ENCODE data around the gene AVEN. TPM values are rescaled to one million over a fixed set of nuclear protein-coding genes. Genes with fewer than 3 reads are reported as not detected.

AVEN gene
- polyA plus RNA-seq, 2 of the 4 experiments (the other 2 are of a cell fraction), result 23.8 to 27.2 TPM

GRCh38 chr15:34013746-34014145 is 25.3 kb downstream of the AVEN start:
- ChIA-PET POLR2A (no interaction called here), CTCF (interaction anchor here (0.6 to 1.4 kb wide), 3 partner anchors 10 to 57 kb away, joined by 3 to 4 read pairs (median 3); no protein-coding TSS in a partner anchor)
- FAIRE-seq, result no peak
- Histone ChIP-seq H3K4me1 (no peaks in the 10 kb centered on the region), H3K4me2 (no peak overlapping the region), H3K9me3 (no peaks in the 10 kb centered on the region), H3K27ac (no peak overlapping the region), H3K4me3 (no peak overlapping the region)
- ATAC-seq, result no peak
- no peak for TF ChIP-seq EHMT2 (IDR thresholded peaks at IDR 0.05; ENCODE audit: low read depth)
- no peak for TF ChIP-seq RCOR1 (IDR thresholded peaks at IDR 0.05; ENCODE audit: low read depth, low read length)
- no peak for TF ChIP-seq RAD21 (conservative IDR thresholded peaks at IDR 0.05 in 1 of 2, IDR thresholded peaks at IDR 0.05 in 1 of 2)
- no peak for TF ChIP-seq BHLHE40 (IDR thresholded peaks at IDR 0.05; ENCODE audit: low read depth, low read length)
- TF ChIP-seq HOXB13 (CRISPR knock-in tag; IDR thresholded peaks at IDR 0.05; ENCODE audit: low read depth), result no peak
- no peak for TF ChIP-seq POLR2A (IDR thresholded peaks at IDR 0.05; ENCODE audit: low read length)
- TF ChIP-seq ZFP36 (IDR thresholded peaks at IDR 0.05; ENCODE audit: borderline replicate concordance, partially characterized antibody), result no peak
- no peak for TF ChIP-seq BCL3 (IDR thresholded peaks at IDR 0.05)
- no peak for TF ChIP-seq CHD4 (IDR thresholded peaks at IDR 0.05; ENCODE audit: borderline replicate concordance)
- TF ChIP-seq KDM5A (IDR thresholded peaks at IDR 0.05), result no peak
- TF ChIP-seq CBX8 (IDR thresholded peaks at IDR 0.05), result no peak
- no peak for TF ChIP-seq KDM1A (IDR thresholded peaks at IDR 0.05; ENCODE audit: low read depth)
- TF ChIP-seq SMC3 (IDR thresholded peaks at IDR 0.05), result no peak
- no peak for DNase-seq (ENCODE audit: low read depth in 1 of 2, low spot score in 1 of 2)
- 91% methylated on average over 9 of the region's 9 CpGs for WGBS (ENCODE audit: missing lambda C conversion rate)

- ATAC-seq, result no peak
- no peaks in the 10 kb centered on the region for H3K9me3 ChIP-seq
- no peak overlapping the region for H3K27ac ChIP-seq
- no peak overlapping the region for H3K4me3 ChIP-seq
- CTCF ChIA-PET, result interaction anchor here (1.4 kb wide), 1 partner anchor 11 kb away, joined by 3 read pairs; no protein-coding TSS in a partner anchor
- 76% methylated on average over 4 of the region's 4 CpGs for WGBS (ENCODE audit: missing lambda C conversion rate)
- FAIRE-seq, result no peak
- no peak overlapping the region for H3K4me2 ChIP-seq
- no peaks in the 10 kb centered on the region for H3K4me1 ChIP-seq
- no peak for TF ChIP-seq BCL3 (IDR thresholded peaks at IDR 0.05)
- no peak for TF ChIP-seq NFE2L2 (conservative IDR thresholded peaks at IDR 0.05; ENCODE audit: low read length)
- TF ChIP-seq FOXS1 (CRISPR knock-in tag; IDR thresholded peaks at IDR 0.05), result no peak
- no peak for TF ChIP-seq E2F6 (IDR thresholded peaks at IDR 0.05; ENCODE audit: borderline replicate concordance, low read depth)
- TF ChIP-seq ESRRA (IDR thresholded peaks at IDR 0.05; ENCODE audit: borderline replicate concordance, low read length), result no peak
- no peak for TF ChIP-seq MYC (IDR thresholded peaks at IDR 0.05; ENCODE audit: borderline replicate concordance, low read length)
- TF ChIP-seq CHD4 (IDR thresholded peaks at IDR 0.05; ENCODE audit: borderline replicate concordance), result no peak
- TF ChIP-seq REST (IDR thresholded peaks at IDR 0.05), result no peak
- no peak for TF ChIP-seq HDAC2 (IDR thresholded peaks at IDR 0.05)
- no peak for TF ChIP-seq CEBPB (IDR thresholded peaks at IDR 0.05)
- no peak for TF ChIP-seq HOXB5 (CRISPR knock-in tag; IDR thresholded peaks at IDR 0.05)
- POLR2A ChIA-PET, result no interaction called here
- DNase-seq (ENCODE audit: low read depth in 1 of 2, low spot score in 1 of 2), result no peak
Observed at GRCh38 chr15:34012461-34013028, 26.5 kb downstream of the AVEN start.

All from A549 (cell line).